ENCODE results near the gene HBG1. TPM values are rescaled to one million over a fixed set of nuclear protein-coding genes. Genes with fewer than 3 reads are reported as not detected.
"Not testable (repeated sequence)": the region's sequence is repeated elsewhere in the genome, so short reads cannot be mapped to it uniquely, and the experiment has no call there.

HBG1 gene
- total RNA-seq, 2 donors from 2014 or later: not detected

DNA sequence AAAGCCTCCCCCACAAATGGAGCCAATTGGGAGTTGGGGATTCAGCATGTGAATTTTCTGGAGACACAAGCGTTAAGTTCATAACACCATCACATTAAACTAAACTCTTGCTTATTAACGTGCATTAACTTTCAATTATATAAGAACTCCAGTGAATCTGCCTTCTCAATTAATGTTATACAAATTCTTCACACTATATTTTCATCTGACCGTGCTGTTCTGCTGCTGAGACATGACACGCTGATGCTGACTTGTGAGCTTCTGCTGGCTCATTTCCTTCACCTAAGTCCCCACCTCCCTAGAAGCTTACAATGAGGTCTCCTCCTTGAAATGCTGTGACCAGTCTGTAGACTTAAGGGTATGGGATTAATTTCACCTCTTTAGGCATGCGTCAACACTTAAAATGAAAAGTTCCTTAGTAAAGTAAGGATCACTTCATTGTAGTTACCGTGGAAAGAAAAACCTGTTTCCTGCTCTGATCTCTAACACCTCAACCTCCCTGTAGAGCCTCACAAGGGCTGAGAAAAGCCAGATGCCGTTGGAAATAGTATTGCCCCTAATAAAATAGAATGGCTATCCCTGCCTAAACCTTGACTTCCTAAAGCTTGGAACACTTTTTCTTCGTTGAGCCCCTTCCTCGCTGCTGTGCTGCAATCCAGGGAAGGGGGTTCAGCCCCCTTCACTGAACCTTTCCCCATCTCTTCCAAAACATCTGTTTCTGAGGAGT lies 2.7 kb upstream of the HBG1 start:
- ATAC-seq (no peak), DNase-seq (no peak)
- intact Hi-C loops (cut with DNase I, micrococcal nuclease): no loop called here

DNA sequence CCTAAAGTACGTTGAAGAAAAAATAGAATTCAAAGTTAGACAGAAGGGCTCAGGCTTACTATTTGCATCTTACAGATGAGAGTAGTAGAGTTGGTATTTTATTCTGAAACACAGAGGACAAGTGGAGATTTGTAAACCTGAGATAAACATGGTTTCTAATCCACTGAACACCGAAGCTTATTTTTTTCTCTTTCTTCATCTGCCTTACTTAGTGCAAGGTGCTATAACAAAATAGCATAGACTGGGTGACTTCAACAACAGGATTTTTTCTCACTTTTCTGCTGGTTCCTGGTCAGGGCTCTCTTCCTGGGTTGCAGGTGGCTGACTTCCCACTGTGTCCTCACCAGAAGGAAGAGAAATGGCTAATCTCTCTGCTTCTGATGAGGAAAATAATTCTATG lies 2.1 kb upstream of the HBG1 start:
- intact Hi-C loops (cut with DNase I, micrococcal nuclease): no loop called here
- ATAC-seq (no peak), DNase-seq (no peak)

DNA sequence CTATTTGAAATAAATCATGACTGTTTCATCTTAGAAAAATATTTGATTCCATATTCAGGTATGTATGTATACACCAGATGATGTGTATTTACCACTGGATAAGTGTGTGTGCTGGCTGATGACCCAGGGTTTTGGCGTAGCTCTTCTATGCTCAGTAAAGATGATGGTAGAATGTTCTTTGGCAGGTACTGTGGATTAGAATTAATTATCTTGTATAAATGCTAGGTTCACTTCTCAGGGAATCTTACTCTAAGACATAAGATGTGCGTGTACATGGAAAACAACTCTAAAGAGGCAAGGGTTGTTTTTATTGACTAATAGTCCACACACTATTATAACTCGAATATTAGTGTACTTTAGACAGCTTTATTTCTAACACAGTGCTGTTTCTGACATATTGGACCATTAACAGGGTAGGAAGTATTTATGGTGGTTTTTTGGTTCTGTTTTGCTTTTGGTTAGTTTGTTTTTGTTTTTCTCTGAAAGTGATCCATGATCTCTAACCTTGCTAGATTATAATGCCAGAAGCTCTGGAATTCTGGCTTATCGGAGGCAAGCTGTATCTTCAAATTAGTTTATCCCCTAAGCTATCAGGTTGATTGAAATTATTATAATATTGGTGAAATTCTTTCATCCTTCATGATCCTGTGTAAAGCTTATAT lies 1.0 kb upstream of the HBG1 start:
- intact Hi-C loops (cut with DNase I, micrococcal nuclease): no loop called here
- DNase-seq (no peak), ATAC-seq (no peak)

DNA sequence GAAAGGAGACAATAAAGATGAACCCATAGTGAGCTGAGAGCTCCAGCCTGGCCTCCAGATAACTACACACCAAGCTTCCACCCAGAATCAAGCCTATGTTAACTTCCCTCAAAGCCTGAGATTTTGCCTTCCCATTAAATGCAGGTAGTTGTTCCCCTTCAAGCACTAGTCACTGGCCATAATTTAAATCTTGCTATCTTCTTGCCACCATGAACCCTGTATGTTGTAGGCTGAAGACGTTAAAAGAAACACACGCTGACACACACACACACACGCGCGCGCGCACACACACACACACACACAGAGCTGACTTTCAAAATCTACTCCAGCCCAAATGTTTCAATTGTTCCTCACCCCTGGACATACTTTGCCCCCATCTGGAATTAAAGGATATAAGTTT lies 1.2 kb downstream of the HBG1 start:
- DNase-seq; intact Hi-C loops (cut with DNase I, micrococcal nuclease); ATAC-seq: not testable (repeated sequence)

DNA sequence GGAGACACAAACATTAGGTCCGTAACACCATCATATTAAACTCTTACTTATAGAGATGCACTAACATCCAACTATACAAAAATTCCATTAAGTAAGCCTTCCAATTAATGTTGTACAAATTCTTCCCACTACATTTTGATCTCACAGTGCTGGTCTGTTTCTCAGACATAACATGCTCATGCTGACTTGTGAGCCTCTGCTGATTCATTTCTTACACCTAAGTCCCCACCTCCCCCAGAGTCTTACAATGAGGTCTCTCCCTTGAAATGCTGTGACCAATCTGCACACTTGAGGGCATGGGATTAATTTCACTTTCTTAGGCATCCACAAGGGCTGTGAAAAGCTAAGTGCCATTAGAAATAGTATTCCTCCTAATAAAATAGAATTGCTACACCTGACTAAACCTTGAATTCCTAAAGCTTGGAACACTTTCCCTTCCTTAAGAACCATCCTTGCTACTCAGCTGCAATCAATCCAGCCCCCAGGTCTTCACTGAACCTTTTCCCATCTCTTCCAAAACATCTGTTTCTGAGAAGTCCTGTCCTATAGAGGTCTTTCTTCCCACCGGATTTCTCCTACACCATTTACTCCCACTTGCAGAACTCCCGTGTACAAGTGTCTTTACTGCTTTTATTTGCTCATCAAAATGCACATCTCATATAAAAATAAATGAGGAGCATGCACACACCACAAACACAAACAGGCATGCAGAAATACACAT lies 2.0 kb downstream of the HBG1 start:
- intact Hi-C loops (cut with DNase I, micrococcal nuclease): no loop called here

DNA sequence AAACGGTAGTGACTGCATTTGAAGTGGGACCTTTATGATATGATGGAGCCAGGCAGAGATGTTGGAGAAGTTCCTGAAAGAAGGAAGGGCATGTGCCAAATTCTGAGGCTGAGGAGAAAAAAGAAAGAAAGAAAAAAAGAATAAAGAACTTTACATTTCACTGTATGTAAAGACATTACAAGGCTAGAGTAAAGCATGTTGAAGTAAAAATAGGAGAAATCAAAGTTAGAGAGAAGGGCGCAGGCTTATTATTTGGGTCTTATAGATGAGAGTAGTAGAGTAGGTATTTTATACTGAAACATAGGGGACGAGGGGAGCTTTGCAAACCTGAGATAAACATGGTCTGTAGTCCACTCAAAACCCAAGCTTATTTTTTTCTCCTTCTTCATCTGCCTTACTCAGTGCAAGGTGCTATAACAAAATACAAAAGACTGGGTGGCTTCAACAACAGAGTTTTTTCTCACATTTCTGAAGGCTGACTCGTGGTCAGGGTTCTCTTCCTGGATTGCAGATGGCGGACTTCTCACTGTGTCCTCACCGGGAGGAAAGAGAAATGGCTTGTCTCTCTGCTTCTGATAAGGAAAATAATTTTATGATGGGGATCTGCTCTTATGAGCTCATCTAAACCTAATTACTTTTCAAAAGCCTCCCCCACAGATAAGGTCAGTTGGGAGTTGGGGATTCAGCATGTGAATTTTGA lies 2.7 kb downstream of the HBG1 start:
- ATAC-seq (no peak), DNase-seq (no peak)
- intact Hi-C loops (cut with DNase I, micrococcal nuclease): no loop called here

More for the DNA sequence above, 2.0 kb downstream of the HBG1 start:
- DNase-seq: no peak
- ATAC-seq: no peak

DNA sequence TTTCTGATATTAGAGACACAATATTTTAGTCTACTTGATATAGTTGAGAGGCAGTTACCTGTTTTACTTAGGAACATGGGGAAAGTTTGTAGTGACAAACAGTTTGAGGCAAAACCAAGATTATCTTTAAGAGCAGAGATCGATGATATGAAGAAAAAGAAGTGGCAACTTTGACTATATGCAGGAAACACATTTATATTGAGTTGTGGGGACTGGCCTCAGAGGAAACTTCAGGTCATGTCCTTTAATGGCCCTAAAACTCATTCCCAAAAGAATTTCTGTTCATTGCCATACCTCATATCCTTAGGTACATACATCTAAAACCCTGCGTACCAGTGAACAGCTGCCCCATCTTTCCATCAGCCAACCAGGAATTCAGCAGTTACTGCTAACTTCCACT lies 4.5 kb downstream of the HBG1 start:
- intact Hi-C loops (cut with DNase I, micrococcal nuclease): no loop called here
- ATAC-seq (no peak), DNase-seq (no peak)

DNA sequence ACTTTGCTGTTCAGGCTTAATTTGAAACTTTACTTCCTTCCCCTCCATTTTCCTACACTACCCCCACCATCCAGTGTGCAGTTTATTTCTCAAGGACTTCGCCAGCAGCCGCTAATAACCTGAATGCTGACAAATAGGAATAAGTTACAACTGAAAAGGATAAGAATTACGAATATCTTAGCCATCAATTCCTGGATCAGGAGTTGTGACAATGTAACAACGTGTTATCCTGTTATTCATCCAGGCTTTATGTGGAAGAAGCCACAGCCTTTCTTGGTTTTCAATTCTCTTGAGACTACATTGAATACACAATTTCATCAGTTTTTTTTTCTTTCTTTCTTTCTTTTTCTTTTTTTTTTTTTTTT lies 5.9 kb downstream of the HBG1 start:
- DNase-seq (no peak), ATAC-seq (no peak)
- intact Hi-C loops (cut with DNase I, micrococcal nuclease): no loop called here

DNA sequence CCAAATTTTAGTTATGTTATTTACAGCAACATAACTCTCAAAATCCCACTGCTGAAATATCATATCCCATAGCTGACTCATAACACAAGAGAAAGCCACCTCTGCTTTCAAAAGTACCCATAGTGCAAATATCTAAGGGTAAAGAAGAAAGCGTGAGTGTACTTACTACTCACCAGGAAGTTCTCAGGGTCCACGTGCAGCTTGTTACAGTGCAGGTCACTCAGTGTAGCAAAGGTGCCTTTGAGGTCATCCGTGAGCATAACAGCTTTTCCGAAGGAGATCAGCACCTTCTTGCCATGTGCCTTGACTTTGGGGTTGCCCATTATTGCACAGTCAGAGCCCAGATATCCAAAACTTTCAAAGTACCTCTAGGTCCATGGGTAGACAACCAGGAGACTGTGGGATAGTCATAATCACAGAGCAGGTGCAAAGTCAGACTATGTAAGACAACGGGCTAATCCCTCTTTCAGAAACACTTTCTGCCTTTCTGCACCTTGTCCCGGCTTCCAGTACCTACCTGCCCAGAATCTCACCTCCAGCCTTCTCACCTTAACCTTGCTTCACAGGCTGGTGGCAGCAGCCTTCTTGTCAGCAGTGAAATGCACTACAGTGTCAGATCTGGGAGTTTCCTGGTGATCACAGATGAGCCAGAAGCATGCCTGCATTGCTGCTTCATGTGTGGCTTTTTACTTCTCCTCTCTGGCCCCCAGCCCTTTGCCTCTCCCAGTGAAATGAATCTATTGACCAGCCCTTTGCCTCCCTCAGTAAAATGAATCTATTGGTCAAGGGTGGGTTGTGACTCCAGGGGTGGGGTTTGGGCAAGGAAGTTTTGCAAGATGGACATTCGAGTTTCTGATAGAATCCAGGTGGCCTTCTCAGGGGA lies 6.5 kb downstream of the HBG1 start:
- ATAC-seq (no peak), DNase-seq (no peak)
- intact Hi-C loops (cut with DNase I, micrococcal nuclease): no loop called here

DNA sequence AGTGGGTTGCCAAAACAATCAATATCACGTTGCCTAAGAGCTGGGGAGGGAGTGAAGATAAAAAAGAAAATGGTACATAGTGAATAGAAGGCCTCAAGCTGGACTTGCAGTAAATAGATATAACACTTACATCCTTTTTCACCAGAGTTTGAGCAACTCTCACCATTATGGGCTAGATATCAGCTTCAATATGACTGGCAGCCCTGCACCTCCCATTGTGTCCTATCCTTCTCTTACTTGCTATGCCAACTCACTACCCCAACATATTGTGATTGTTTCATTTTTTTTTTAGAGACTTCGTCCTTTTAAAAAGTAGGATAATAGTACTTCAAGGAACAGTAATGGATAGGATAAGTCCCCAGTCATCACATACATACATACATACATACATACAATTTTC lies 7.4 kb downstream of the HBG1 start:
- intact Hi-C loops (cut with DNase I, micrococcal nuclease): no loop called here
- DNase-seq: no peak

DNA sequence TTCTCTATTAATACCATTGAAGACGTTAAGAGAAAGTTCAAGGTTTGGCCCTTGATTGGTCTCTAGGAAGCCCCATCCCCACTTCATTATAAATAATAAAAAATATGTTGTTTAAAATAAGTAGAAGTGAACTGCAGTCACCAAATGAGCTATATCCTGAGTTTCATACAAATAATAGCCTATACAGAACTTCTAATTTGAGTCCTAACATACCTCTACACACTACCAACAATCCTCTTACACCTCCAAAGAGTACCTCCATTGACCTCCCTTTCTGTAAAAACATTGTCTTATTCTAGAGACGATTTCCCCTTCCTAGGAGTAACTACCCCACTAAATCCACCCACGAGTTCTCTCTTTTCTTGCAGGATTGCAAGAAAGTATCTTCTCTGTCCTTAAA lies 8.2 kb downstream of the HBG1 start:
- DNase-seq: no peak
- ATAC-seq: no peak
- intact Hi-C loops (cut with DNase I, micrococcal nuclease): no loop called here

More for the DNA sequence above, 7.4 kb downstream of the HBG1 start:
- no peak for ATAC-seq

DNA sequence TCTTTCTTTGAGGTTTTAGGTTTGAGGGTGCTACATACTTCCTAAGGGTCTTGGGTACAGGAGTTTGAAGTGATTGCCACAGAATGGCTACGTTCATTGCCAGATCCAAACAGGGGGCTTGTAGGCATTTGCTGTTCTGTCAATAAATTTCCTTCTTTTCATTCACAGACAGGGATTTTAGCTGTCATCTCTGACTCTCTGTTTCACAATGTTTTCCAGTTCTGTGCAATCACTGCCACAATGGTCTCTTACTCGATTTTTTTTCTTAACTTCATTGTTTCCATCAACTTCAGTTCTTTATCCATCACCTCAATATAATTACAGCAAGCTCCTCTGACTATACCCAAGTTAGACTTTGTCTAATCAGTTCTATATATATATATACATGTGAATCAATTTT lies 9.2 kb downstream of the HBG1 start:
- intact Hi-C loops (cut with DNase I, micrococcal nuclease): no loop called here
- DNase-seq: no peak
- no peak for ATAC-seq

DNA sequence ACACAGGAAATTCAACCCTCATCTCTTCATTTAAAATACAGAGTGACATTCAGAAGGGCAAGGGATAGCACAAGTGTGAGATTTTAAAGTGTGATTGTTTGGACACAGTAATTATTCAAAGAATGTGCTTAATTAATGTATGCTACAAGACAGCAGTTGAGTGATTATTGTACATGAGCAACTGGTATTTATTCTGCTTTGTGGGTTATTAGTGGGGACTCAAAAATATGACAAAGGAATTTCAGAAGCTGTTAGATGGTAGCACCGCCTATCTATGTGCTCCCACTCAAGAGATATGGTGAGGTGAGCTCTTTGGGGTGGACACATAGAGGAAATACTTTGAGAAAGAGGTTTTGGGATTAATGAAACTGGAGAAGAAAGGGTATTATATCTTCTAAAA lies 9.6 kb downstream of the HBG1 start:
- intact Hi-C loops (cut with DNase I, micrococcal nuclease): no loop called here
- no peak for ATAC-seq
- no peak for DNase-seq

DNA sequence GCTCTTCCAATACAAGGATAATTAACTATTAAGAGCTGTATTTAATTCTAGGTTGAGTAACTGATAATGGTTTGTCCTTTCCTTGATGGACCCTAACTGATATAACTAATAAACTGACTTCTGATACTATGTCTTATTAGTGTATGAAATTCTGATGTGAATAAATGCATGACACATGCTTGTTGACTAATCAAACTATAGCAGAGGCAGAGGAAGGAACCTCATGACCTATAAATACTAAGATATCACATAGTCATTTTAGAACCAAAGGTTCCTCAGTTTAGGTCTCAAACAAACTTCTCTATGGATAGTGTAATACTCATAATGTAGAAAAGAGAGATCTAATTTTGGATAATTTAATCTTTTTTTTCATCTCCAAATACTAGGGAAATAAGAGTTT lies 10.6 kb downstream of the HBG1 start:
- intact Hi-C loops (cut with DNase I, micrococcal nuclease): no loop called here

DNA sequence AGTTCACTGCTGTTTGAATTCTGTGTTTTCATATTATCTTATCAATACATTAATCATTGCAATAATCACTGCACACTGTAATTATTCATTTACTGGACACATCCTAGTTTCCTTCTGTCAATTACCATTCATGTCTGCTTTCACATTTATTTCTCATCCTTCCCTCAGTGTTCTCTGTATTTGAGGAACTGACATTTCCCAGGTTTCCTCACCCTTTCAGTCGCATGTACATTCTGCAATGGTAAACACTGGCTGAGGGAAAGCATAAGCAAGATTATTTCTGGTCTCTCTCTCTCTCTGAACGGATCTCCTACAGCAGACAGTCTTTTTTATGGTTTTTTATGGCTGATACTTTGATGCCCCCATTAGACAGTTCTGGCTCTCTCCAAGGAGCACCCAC lies 11.2 kb downstream of the HBG1 start:
- no peak for ATAC-seq
- intact Hi-C loops (cut with DNase I, micrococcal nuclease): no loop called here

More for the DNA sequence above, 10.6 kb downstream of the HBG1 start:
- DNase-seq (no peak), ATAC-seq (no peak)

DNA sequence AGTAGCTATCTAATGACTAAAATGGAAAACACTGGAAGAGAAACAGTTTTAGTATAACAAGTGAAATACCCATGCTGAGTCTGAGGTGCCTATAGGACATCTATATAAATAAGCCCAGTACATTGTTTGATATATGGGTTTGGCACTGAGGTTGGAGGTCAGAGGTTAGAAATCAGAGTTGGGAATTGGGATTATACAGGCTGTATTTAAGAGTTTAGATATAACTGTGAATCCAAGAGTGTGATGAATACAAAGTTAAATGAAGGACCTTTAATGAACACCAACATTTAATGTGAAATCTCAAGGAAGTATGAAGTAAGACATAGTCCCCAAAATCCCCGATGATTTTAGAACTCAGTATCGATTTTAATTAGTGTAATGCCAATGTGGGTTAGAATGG lies 12.2 kb downstream of the HBG1 start:
- no peak for DNase-seq
- intact Hi-C loops (cut with DNase I, micrococcal nuclease): no loop called here

More for the DNA sequence above, 11.2 kb downstream of the HBG1 start:
- DNase-seq: no peak

DNA sequence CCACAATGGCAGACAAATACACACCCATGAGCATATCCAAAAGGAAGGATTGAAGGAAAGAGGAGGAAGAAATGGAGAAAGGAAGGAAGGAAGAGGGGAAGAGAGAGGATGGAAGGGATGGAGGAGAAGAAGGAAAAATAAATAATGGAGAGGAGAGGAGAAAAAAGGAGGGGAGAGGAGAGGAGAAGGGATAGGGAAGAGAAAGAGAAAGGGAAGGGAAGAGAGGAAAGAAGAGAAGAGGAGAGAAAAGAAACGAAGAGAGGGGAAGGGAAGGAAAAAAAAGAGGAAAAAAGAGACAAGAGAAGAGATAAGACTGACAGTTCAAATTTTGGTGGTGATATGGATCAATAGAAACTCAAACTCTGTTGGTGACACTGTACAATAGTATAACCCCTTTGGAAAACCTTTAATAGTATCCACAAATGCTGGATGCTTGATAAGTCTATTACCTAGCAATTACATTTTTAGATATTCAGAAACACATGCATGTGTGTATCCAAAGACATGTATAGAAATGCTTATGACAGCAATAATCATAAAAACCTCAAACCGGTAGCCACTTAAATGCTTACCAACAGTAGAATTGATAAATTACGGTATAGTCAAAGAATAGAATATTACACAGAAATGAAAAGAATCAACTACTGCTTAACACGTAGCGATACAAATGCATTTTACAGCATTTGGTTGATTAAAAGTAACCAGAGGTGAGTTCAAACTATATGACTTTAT lies 14.1 kb downstream of the HBG1 start:
- intact Hi-C loops (cut with DNase I, micrococcal nuclease): no loop called here
- ATAC-seq: no peak
- DNase-seq: no peak

More for the DNA sequence above, 12.2 kb downstream of the HBG1 start:
- no peak for ATAC-seq

DNA sequence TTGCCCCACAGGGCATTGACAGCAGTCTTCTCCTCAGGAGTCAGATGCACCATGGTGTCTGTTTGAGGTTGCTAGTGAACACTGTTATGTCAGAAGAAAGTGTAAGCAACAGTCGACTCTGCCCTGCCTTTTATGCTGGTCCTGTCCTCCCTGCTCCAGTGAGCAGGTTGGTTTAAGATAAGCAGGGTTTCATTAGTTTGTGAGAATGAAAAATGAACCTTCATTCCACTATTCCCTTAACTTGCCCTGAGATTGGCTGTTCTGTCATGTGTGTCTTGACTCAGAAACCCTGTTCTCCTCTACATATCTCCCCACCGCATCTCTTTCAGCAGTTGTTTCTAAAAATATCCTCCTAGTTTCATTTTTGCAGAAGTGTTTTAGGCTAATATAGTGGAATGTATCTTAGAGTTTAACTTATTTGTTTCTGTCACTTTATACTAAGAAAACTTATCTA lies 15.2 kb downstream of the HBG1 start, which contains the start of gene HBD:
Gene HBD (minus strand): TSS at position 103 of the 454 bp plus-strand sequence. CDS start 50 bp downstream, at position 53.
- DNase-seq (no peak), ATAC-seq (no peak)
- intact Hi-C loops (cut with DNase I, micrococcal nuclease): no loop called here

All from left colon (tissue), 2 donors.